Transverse colon (tissue), 4 donors: ENCODE data around the gene UNC13C.

Experiments
- CTCF ChIP-seq, 5 experiments: fragments of 200-600 bp in 3 of 5; fragments of 450-650 bp in 2 of 5; sonication (generic) in 3 of 5; IDR thresholded peaks; 1 replicate in 2 of 5; 2 replicates in 3 of 5; pipeline ENCODE4 v1.5.1; 2016 to 2017; ENCODE audit warnings: antibody characterized with exemption in 5 of 5, inconsistent platforms in 3 of 5, mild to moderate bottlenecking in 2 of 5, moderate library complexity in 1 of 5
- EP300 ChIP-seq: sonication (generic); formaldehyde crosslinking; IDR thresholded peaks from one replicate; pipeline ENCODE4 v1.6.1; 2017; ENCODE audit warnings: antibody characterized with exemption, low read depth
- POLR2A ChIP-seq: fragments of 450-650 bp; IDR thresholded peaks from one replicate; pipeline ENCODE4 v1.6.1; 2016; ENCODE audit warnings: antibody characterized with exemption, mild to moderate bottlenecking, moderate library complexity
- POLR2AphosphoS5 ChIP-seq, 3 donors: sonication (generic); formaldehyde crosslinking; IDR thresholded peaks; one replicate each; pipeline ENCODE4 v1.6.1; 2016; ENCODE audit warnings: antibody characterized with exemption in 3 of 3

GRCh38 chr15:54605043-54605442, 626.8 kb downstream of the UNC13C start:
- TF ChIP-seq CTCF (IDR thresholded peaks at IDR 0.05) (no peak), EP300 (no peak), POLR2A (no peak), POLR2AphosphoS5 (IDR thresholded peaks at IDR 0.05) (no peak)
